ENCODE data around the gene KCTD2. TPM values are rescaled to one million over a fixed set of nuclear protein-coding genes. Genes with fewer than 3 reads are reported as not detected.
A peak's percentile ranks its signal among the peaks of the same experiment; 100 is the strongest.
"Not testable (repeated sequence)": the region's sequence is repeated elsewhere in the genome, so short reads cannot be mapped to it uniquely, and the experiment has no call there.

Gene KCTD2
- total RNA-seq, 5 donors from 2014 or later (not counting 1 experiment from before 2014, with no cell fraction given) = 22.0 to 32.8 (median 29.0) TPM

DNA sequence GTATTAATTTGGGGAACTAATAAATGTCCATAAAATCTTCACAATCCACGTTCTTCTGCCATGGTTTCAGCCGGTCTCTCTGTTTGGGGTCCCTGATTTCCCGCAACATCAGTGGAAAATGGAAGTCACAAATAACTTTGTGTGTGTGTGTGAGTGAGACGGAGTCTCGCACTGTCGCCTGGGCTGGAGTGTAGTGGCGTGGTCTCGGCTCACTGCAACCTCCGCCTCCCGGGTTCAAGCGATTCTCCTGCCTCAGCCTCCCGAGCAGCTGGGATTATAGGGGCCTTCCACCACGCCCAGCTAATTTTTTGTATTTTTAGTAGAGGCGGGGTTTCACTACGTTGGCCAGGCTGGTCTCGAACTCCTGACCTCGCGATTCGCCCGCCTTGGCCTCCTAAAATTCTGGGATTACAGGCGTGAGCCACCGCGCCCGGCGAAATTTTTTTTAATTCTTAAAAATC lies 1.0 kb upstream of the KCTD2 start:
- H3K9me3 Mint-ChIP-seq; H3K36me3 Mint-ChIP-seq; H3K27me3 Mint-ChIP-seq; ATAC-seq (replicated peaks in 1 of 4); H3K27me3 ChIP-seq (replicated peaks in 1 of 2; ENCODE audit: control insufficient read depth in 2 of 2, extremely low read depth in 1 of 2, insufficient read depth in 2 of 2, low read length in 1 of 2); DNase-seq; POLR2A ChIA-PET; H3K9me3 ChIP-seq: not testable (repeated sequence)
- Histone ChIP-seq H3K4me1 (ENCODE audit: control insufficient read depth in 1 of 2, extremely low read depth in 1 of 2, insufficient read depth in 2 of 2, low read length in 2 of 2) (peaks cover 3 to 23% of the 10 kb centered on the region in 2 experiments), H3K27ac (ENCODE audit: low read length) (peak overlapping the region; percentile 65), H3K4me3 (ENCODE audit: control insufficient read depth in 1 of 2, extremely low read depth in 1 of 2, low read length in 1 of 2) (peak overlapping the region; percentile 85 to 86), H3K36me3 (ENCODE audit: control insufficient read depth in 2 of 2, extremely low read depth in 1 of 2, insufficient read depth in 1 of 2, low read length in 1 of 2) (peaks cover 9 to 11% of the 10 kb centered on the region in 2 donors)
- CTCF ChIA-PET = interaction anchor here in 1 of 2 donors (0.5 kb wide), 1 partner anchor 292 kb away, joined by 3 read pairs; no protein-coding TSS in a partner anchor
- H3K4me3 Mint-ChIP-seq = peak overlapping the region; percentile 96 to 97 (median 97)
- peaks cover 42 to 50% (median 46%) of the 10 kb centered on the region in 3 donors for H3K4me1 Mint-ChIP-seq
- 3% methylated on average over 6 of the region's 25 CpGs for WGBS (ENCODE audit: insufficient coverage)
- H3K27ac Mint-ChIP-seq = peak overlapping the region; percentile 33 to 96

DNA sequence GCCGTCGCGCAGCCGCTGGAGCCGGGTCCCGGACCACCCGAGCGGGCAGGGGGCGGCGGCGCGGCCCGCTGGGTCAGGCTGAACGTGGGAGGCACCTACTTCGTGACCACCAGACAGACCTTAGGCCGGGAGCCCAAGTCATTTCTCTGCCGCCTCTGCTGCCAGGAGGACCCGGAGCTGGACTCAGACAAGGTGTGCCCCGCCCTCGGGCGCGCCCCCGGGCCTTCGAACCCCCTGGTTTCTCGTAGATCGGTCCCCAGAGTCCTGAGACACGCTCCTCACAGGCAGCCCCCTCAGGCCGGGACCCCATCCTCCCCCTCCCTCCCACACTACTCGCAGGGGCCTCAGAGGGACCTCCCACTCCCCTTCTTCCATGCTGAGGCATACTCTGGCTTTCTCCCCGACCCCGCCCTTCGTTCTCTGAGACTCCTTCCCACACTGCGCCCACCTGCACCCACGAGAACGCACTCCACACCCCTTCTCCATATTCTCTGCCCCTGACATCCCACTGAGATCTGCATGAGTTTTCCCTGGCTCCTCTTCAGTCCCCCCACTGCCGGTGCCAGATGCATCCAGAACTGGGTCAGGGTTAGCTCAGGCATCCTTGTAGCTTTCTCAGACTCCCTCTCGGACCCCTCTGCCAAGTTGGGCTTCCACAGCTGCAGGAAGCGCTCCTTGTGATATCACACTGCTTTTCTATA lies 523 bp downstream of the KCTD2 start:
- peaks cover 3 to 4% of the 10 kb centered on the region in 2 donors for H3K36me3 ChIP-seq (ENCODE audit: control insufficient read depth in 2 of 2, extremely low read depth in 1 of 2, insufficient read depth in 1 of 2, low read length in 1 of 2)
- no peaks in the 10 kb centered on the region for H3K9me3 ChIP-seq
- H3K9me3 Mint-ChIP-seq = no peaks in the 10 kb centered on the region
- ChIA-PET CTCF (interaction anchor here in 1 of 2 donors (1.2 to 1.7 kb wide), 2 partner anchors 12 to 36 kb away, joined by 3 to 4 read pairs; no protein-coding TSS in a partner anchor), POLR2A (no interaction called here)
- H3K4me1 ChIP-seq (ENCODE audit: control insufficient read depth in 1 of 2, extremely low read depth in 1 of 2, insufficient read depth in 2 of 2, low read length in 2 of 2) = peaks cover 3 to 23% of the 10 kb centered on the region in 2 experiments
- WGBS (ENCODE audit: insufficient coverage) = under 1% methylated on average over 37 of the region's 38 CpGs
- no peaks in the 10 kb centered on the region for H3K27me3 ChIP-seq (replicated peaks in 1 of 2; ENCODE audit: control insufficient read depth in 2 of 2, extremely low read depth in 1 of 2, insufficient read depth in 2 of 2, low read length in 1 of 2)
- peak overlapping the region; percentile 92 to 95 for H3K27ac Mint-ChIP-seq
- peak overlapping the region; percentile 92 to 97 (median 96) for H3K4me3 Mint-ChIP-seq
- peak overlapping the region; percentile 58 for H3K27ac ChIP-seq (ENCODE audit: low read length)
- DNase-seq (peak in 12 of 35 experiments; percentile 16 to 44 (median 24)), ATAC-seq (replicated peaks in 1 of 4) (peak in 3 of 4 experiments; percentile 2 to 7 (median 6))
- H3K36me3 Mint-ChIP-seq = peaks cover 9% of the 10 kb centered on the region
- no peaks in the 10 kb centered on the region for H3K27me3 Mint-ChIP-seq
- H3K4me1 Mint-ChIP-seq = peaks cover 42 to 50% (median 46%) of the 10 kb centered on the region in 3 donors
- H3K4me3 ChIP-seq (ENCODE audit: control insufficient read depth in 1 of 2, extremely low read depth in 1 of 2, low read length in 1 of 2) = peak overlapping the region; percentile 62 to 86

DNA sequence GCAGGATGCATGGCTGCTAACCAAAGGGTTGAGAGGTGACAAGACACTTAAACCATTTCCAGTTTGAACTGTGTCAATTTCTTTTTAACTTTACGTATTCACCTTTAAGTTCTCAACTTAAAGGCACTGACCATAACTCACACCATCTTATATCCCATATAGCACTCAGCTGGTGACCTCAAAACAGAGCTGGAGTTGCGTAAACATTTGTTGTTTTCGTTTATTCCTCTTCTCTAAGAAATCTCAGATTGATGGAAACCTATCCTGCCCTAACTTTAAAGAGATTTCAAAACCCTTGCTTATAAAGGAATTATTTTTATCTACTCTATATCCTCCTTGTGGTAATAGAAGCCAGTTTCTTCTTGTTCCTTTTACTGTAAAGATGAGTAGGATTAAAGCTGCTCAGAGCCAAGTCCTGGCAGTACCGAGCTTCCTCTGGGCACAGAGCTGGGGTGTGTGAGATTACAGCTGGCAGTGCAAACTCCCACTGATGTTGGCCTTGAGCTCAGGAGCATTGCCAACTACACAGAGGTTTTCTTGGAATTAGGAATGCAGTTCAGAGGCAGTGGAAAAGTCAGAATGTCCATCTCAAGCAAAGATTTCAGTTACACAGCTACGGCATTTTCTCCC lies 1.3 kb downstream of the KCTD2 start:
- Mint-ChIP-seq H3K27me3 (no peaks in the 10 kb centered on the region), H3K4me1 (peaks cover 42 to 48% (median 46%) of the 10 kb centered on the region in 3 donors), H3K4me3 (peak overlapping the region; percentile 92 to 97 (median 96)), H3K36me3 (peaks cover 16% of the 10 kb centered on the region), H3K27ac (peak overlapping the region; percentile 92 to 95), H3K9me3 (no peaks in the 10 kb centered on the region)
- H3K9me3 ChIP-seq = no peaks in the 10 kb centered on the region
- no peak for ATAC-seq (replicated peaks in 1 of 4)
- WGBS (ENCODE audit: insufficient coverage) = 47% methylated on average over 2 of the region's 5 CpGs
- peak overlapping the region; percentile 58 for H3K27ac ChIP-seq (ENCODE audit: low read length)
- ChIA-PET CTCF (interaction anchor here in 1 of 2 donors (0.6 to 1.7 kb wide), 5 partner anchors 8 to 438 kb away, joined by 3 to 4 read pairs (median 3); partner anchors contain the start of gene TMEM94), POLR2A (interaction anchor here in 1 of 2 donors (0.6 to 0.8 kb wide), 2 partner anchors 16 kb away, joined by 3 read pairs; no protein-coding TSS in a partner anchor)
- H3K4me1 ChIP-seq (ENCODE audit: control insufficient read depth in 1 of 2, extremely low read depth in 1 of 2, insufficient read depth in 2 of 2, low read length in 2 of 2) = peaks cover 3 to 23% of the 10 kb centered on the region in 2 experiments
- no peaks in the 10 kb centered on the region for H3K27me3 ChIP-seq (replicated peaks in 1 of 2; ENCODE audit: control insufficient read depth in 2 of 2, extremely low read depth in 1 of 2, insufficient read depth in 2 of 2, low read length in 1 of 2)
- peaks cover 4 to 9% of the 10 kb centered on the region in 2 donors for H3K36me3 ChIP-seq (ENCODE audit: control insufficient read depth in 2 of 2, extremely low read depth in 1 of 2, insufficient read depth in 1 of 2, low read length in 1 of 2)
- peak overlapping the region; percentile 62 to 86 for H3K4me3 ChIP-seq (ENCODE audit: control insufficient read depth in 1 of 2, extremely low read depth in 1 of 2, low read length in 1 of 2)
- DNase-seq = no peak

DNA sequence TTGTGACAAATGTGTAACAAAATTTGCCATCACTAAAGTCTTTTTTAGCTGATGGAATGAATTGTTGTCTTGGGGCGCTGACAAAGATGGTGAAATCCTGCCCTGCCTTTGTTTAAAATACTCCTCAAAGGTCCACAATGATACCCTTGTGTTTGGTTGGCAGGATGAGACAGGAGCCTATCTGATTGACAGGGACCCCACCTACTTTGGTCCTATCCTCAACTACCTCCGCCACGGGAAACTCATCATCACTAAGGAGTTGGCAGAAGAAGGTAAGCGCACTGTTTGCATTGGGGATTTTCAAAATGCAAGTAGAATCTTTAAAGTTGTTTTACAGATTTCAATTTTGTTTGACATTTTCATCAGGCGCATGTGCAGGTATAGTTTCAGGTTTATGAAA lies 2.0 kb downstream of the KCTD2 start:
- peaks cover 4 to 12% of the 10 kb centered on the region in 2 donors for H3K36me3 ChIP-seq (ENCODE audit: control insufficient read depth in 2 of 2, extremely low read depth in 1 of 2, insufficient read depth in 1 of 2, low read length in 1 of 2)
- H3K27me3 ChIP-seq (replicated peaks in 1 of 2; ENCODE audit: control insufficient read depth in 2 of 2, extremely low read depth in 1 of 2, insufficient read depth in 2 of 2, low read length in 1 of 2) = no peaks in the 10 kb centered on the region
- Mint-ChIP-seq H3K27me3 (no peaks in the 10 kb centered on the region), H3K4me3 (peak overlapping the region; percentile 92 to 97 (median 96)), H3K36me3 (peaks cover 16% of the 10 kb centered on the region), H3K4me1 (peaks cover 41 to 44% (median 42%) of the 10 kb centered on the region in 3 donors), H3K27ac (peak overlapping the region; percentile 25 to 92), H3K9me3 (no peaks in the 10 kb centered on the region)
- H3K9me3 ChIP-seq = no peaks in the 10 kb centered on the region
- no peak for DNase-seq
- H3K27ac ChIP-seq (ENCODE audit: low read length) = no peak overlapping the region
- ATAC-seq (replicated peaks in 1 of 4) = no peak
- POLR2A ChIA-PET = interaction anchor here in 1 of 2 donors (0.6 to 0.8 kb wide), 2 partner anchors 15 to 17 kb away, joined by 3 read pairs; no protein-coding TSS in a partner anchor
- WGBS (ENCODE audit: insufficient coverage) = 86% methylated on average over 2 of the region's 5 CpGs
- H3K4me1 ChIP-seq (ENCODE audit: control insufficient read depth in 1 of 2, extremely low read depth in 1 of 2, insufficient read depth in 2 of 2, low read length in 2 of 2) = peaks cover 3 to 23% of the 10 kb centered on the region in 2 experiments
- no peak overlapping the region for H3K4me3 ChIP-seq (ENCODE audit: control insufficient read depth in 1 of 2, extremely low read depth in 1 of 2, low read length in 1 of 2)
- CTCF ChIA-PET = interaction anchor here in 1 of 2 donors (0.6 to 0.9 kb wide), 4 partner anchors 9 to 407 kb away, joined by 3 read pairs; partner anchors contain the start of genes HID1 and TMEM94

DNA sequence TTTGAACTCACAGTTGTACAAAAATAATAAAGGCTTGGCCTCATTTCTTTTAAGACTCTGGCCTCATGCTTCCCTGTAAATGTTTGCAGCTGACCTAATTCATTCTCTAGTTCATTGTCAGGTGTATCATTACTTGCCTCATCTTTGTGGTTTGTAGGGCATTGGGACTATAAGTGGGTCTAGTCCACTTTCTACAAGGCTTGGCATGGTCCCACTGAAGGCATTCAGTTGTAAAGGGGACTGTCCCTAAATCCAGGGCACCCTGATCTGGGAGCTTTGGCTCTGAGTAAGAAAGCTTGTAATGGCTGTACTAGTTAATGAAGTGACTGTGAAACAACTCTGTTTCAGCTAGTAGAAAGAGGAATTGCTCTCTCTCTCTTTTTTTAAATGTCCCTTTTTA lies 2.7 kb downstream of the KCTD2 start:
- POLR2A ChIA-PET = no interaction called here
- Histone ChIP-seq H3K27me3 (replicated peaks in 1 of 2; ENCODE audit: control insufficient read depth in 2 of 2, extremely low read depth in 1 of 2, insufficient read depth in 2 of 2, low read length in 1 of 2) (no peaks in the 10 kb centered on the region), H3K4me1 (ENCODE audit: control insufficient read depth in 1 of 2, extremely low read depth in 1 of 2, insufficient read depth in 2 of 2, low read length in 2 of 2) (peaks cover 3 to 22% of the 10 kb centered on the region in 2 experiments), H3K27ac (ENCODE audit: low read length) (no peak overlapping the region), H3K9me3 (no peaks in the 10 kb centered on the region), H3K4me3 (ENCODE audit: control insufficient read depth in 1 of 2, extremely low read depth in 1 of 2, low read length in 1 of 2) (no peak overlapping the region), H3K36me3 (ENCODE audit: control insufficient read depth in 2 of 2, extremely low read depth in 1 of 2, insufficient read depth in 1 of 2, low read length in 1 of 2) (peaks cover 4 to 15% of the 10 kb centered on the region in 2 donors)
- Mint-ChIP-seq H3K27me3 (no peaks in the 10 kb centered on the region), H3K27ac (peak overlapping the region in 1 of 2 donors; percentile 30), H3K36me3 (peaks cover 16% of the 10 kb centered on the region), H3K4me1 (peaks cover 38 to 41% (median 39%) of the 10 kb centered on the region in 3 donors), H3K4me3 (no peak overlapping the region), H3K9me3 (no peaks in the 10 kb centered on the region)
- DNase-seq (no peak), ATAC-seq (replicated peaks in 1 of 4) (no peak)
- CTCF ChIA-PET = interaction anchor here (0.5 to 0.6 kb wide), 2 partner anchors 159 to 1436 kb away, joined by 3 to 6 read pairs; no protein-coding TSS in a partner anchor

DNA sequence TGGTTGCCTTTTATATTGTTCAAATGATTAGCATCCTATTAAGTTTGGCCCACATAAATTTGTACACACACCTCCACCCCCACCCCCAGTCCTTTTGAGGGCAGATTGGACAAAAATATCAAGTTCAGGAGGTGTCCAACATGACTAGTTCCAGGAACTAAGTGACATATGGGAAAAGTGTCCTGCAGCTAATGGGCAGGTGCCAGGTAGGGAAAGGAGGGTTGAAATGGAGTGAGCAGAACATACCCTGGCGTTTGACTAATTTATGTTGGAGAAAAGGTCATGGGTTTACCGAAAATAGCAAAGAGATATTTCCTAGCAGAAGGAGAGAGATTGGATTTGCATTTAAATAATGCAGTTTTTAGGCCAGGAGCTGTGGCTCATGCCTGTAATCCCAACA lies 4.9 kb downstream of the KCTD2 start:
- Histone ChIP-seq H3K36me3 (ENCODE audit: control insufficient read depth in 2 of 2, extremely low read depth in 1 of 2, insufficient read depth in 1 of 2, low read length in 1 of 2) (peaks cover 4 to 24% of the 10 kb centered on the region in 2 donors), H3K4me1 (ENCODE audit: control insufficient read depth in 1 of 2, extremely low read depth in 1 of 2, insufficient read depth in 2 of 2, low read length in 2 of 2) (peaks cover 3 to 13% of the 10 kb centered on the region in 2 experiments), H3K9me3 (no peaks in the 10 kb centered on the region), H3K4me3 (ENCODE audit: control insufficient read depth in 1 of 2, extremely low read depth in 1 of 2, low read length in 1 of 2) (no peak overlapping the region), H3K27ac (ENCODE audit: low read length) (no peak overlapping the region), H3K27me3 (replicated peaks in 1 of 2; ENCODE audit: control insufficient read depth in 2 of 2, extremely low read depth in 1 of 2, insufficient read depth in 2 of 2, low read length in 1 of 2) (no peaks in the 10 kb centered on the region)
- H3K9me3 Mint-ChIP-seq = no peaks in the 10 kb centered on the region
- CTCF ChIA-PET = no interaction called here
- no peaks in the 10 kb centered on the region for H3K27me3 Mint-ChIP-seq
- H3K4me3 Mint-ChIP-seq = no peak overlapping the region
- ATAC-seq (replicated peaks in 1 of 4) (no peak), DNase-seq (no peak)
- peaks cover 26 to 31% (median 31%) of the 10 kb centered on the region in 3 donors for H3K4me1 Mint-ChIP-seq
- 72% methylated on average over 2 of the region's 2 CpGs for WGBS (ENCODE audit: insufficient coverage)
- H3K27ac Mint-ChIP-seq = no peak overlapping the region
- POLR2A ChIA-PET = no interaction called here
- H3K36me3 Mint-ChIP-seq = peaks cover 24% of the 10 kb centered on the region
